ENCODE results near the gene SERINC3.

- no peak for TF ChIP-seq POLR2AphosphoS5 (IDR thresholded peaks at IDR 0.05; ENCODE audit: low read depth, low read length)
- TF ChIP-seq, protein P1, sequence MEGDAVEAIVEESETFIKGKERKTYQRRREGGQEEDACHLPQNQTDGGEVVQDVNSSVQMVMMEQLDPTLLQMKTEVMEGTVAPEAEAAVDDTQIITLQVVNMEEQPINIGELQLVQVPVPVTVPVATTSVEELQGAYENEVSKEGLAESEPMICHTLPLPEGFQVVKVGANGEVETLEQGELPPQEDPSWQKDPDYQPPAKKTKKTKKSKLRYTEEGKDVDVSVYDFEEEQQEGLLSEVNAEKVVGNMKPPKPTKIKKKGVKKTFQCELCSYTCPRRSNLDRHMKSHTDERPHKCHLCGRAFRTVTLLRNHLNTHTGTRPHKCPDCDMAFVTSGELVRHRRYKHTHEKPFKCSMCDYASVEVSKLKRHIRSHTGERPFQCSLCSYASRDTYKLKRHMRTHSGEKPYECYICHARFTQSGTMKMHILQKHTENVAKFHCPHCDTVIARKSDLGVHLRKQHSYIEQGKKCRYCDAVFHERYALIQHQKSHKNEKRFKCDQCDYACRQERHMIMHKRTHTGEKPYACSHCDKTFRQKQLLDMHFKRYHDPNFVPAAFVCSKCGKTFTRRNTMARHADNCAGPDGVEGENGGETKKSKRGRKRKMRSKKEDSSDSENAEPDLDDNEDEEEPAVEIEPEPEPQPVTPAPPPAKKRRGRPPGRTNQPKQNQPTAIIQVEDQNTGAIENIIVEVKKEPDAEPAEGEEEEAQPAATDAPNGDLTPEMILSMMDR (IDR thresholded peaks at IDR 0.05; ENCODE audit: control extremely low read depth in 1 of 3, insufficient read depth in 1 of 3, low read depth in 1 of 3, low read length in 3 of 3) = no peak
- no peak for TF ChIP-seq EZH2 (IDR thresholded peaks at IDR 0.05; ENCODE audit: low read depth, low read length, severe bottlenecking)
- no peak for TF ChIP-seq JUND (IDR thresholded peaks at IDR 0.05; ENCODE audit: low read length)
- TF ChIP-seq NRF1 (IDR thresholded peaks at IDR 0.05; ENCODE audit: low read depth, low read length) = no peak
- TF ChIP-seq GABPA (IDR thresholded peaks at IDR 0.05; ENCODE audit: borderline replicate concordance, insufficient read depth, low read length) = no peak
- TF ChIP-seq CHD2 (IDR thresholded peaks at IDR 0.05; ENCODE audit: low read length) = no peak
- no peak for TF ChIP-seq MAX (IDR thresholded peaks at IDR 0.05)
- TF ChIP-seq POLR2A (IDR thresholded peaks at IDR 0.05; ENCODE audit: control extremely low read depth in 1 of 2, low read depth in 2 of 2, low read length in 2 of 2) = no peak
These were observed 27.3 kb upstream of the SERINC3 start for GRCh38 chr20:44549123-44549522.
